ENCODE measurements around the gene PRPF38B.

GRCh38 chr1:108685529-108685928, 6.6 kb upstream of the PRPF38B start:
- TF ChIP-seq CTCF (IDR thresholded peaks at IDR 0.05; ENCODE audit: insufficient read depth, low read length, poor library complexity, severe bottlenecking) (no peak), EZH2phosphoT487 (conservative IDR thresholded peaks at IDR 0.05; ENCODE audit: low read length) (no peak)

Measured in SU-DHL-6 (cell line).